ENCODE data around the gene ARHGAP19. TPM values are rescaled to one million over a fixed set of nuclear protein-coding genes. Genes with fewer than 3 reads are reported as not detected.

Gene ARHGAP19
- total RNA-seq, 2 donors from 2014 or later = 8.0 to 9.8 TPM

- Histone ChIP-seq H3K9me3 (no peaks in the 10 kb centered on the region), H3K4me3 (peak overlapping the region; percentile 73), H3K27me3 (no peaks in the 10 kb centered on the region), H3K27ac (peak overlapping the region; percentile 86), H3K9ac (ENCODE audit: low read depth in 2 of 2, low read length in 2 of 2) (peak overlapping the region; percentile 93 to 99), H3K36me3 (no peaks in the 10 kb centered on the region), H3K4me1 (peaks cover 12% of the 10 kb centered on the region)
- intact Hi-C loops (cut with DNase I) = loop anchor here (5.0 kb wide), 2 partner anchors 40 to 55 kb away; partner anchors contain the start of gene ARHGAP19
- TF ChIP-seq, protein P1, sequence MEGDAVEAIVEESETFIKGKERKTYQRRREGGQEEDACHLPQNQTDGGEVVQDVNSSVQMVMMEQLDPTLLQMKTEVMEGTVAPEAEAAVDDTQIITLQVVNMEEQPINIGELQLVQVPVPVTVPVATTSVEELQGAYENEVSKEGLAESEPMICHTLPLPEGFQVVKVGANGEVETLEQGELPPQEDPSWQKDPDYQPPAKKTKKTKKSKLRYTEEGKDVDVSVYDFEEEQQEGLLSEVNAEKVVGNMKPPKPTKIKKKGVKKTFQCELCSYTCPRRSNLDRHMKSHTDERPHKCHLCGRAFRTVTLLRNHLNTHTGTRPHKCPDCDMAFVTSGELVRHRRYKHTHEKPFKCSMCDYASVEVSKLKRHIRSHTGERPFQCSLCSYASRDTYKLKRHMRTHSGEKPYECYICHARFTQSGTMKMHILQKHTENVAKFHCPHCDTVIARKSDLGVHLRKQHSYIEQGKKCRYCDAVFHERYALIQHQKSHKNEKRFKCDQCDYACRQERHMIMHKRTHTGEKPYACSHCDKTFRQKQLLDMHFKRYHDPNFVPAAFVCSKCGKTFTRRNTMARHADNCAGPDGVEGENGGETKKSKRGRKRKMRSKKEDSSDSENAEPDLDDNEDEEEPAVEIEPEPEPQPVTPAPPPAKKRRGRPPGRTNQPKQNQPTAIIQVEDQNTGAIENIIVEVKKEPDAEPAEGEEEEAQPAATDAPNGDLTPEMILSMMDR (IDR thresholded peaks at IDR 0.05) = no peak
- peak; percentile 66 for DNase-seq
Observed at GRCh38 chr10:97332591-97333350, 40.3 kb upstream of the ARHGAP19 start.

GRCh38 chr10:97331153-97331703 lies 38.8 kb upstream of the ARHGAP19 start:
- peak overlapping the region; percentile 73 for H3K4me3 ChIP-seq

GRCh38 chr10:97329766-97330165 lies 37.3 kb upstream of the ARHGAP19 start:
- Histone ChIP-seq H3K27me3 (no peaks in the 10 kb centered on the region), H3K36me3 (no peaks in the 10 kb centered on the region), H3K9ac (ENCODE audit: low read depth in 2 of 2, low read length in 2 of 2) (peak overlapping the region in 1 of 2 donors; percentile 13), H3K9me3 (no peaks in the 10 kb centered on the region), H3K4me3 (no peak overlapping the region), H3K27ac (no peak overlapping the region), H3K4me1 (peaks cover 8% of the 10 kb centered on the region)
- no peak for DNase-seq
- intact Hi-C loops (cut with DNase I) = loop anchor here (5.0 kb wide), 2 partner anchors 37 to 52 kb away; partner anchors contain the start of gene ARHGAP19
- TF ChIP-seq, protein P1 (IDR thresholded peaks at IDR 0.05) = no peak

More at GRCh38 chr10:97331153-97331703, 38.8 kb upstream of the ARHGAP19 start:
- H3K9ac ChIP-seq (ENCODE audit: low read depth in 2 of 2, low read length in 2 of 2) = peak overlapping the region in 1 of 2 donors; percentile 99
- TF ChIP-seq, protein P1 (IDR thresholded peaks at IDR 0.05) = no peak
- DNase-seq = no peak
- peaks cover 12% of the 10 kb centered on the region for H3K4me1 ChIP-seq
- H3K36me3 ChIP-seq = no peaks in the 10 kb centered on the region
- no peaks in the 10 kb centered on the region for H3K9me3 ChIP-seq
- intact Hi-C loops (cut with DNase I) = loop anchor here (5.0 kb wide), 2 partner anchors 39 to 54 kb away; partner anchors contain the start of gene ARHGAP19
- H3K27me3 ChIP-seq = no peaks in the 10 kb centered on the region
- H3K27ac ChIP-seq = no peak overlapping the region

DNA sequence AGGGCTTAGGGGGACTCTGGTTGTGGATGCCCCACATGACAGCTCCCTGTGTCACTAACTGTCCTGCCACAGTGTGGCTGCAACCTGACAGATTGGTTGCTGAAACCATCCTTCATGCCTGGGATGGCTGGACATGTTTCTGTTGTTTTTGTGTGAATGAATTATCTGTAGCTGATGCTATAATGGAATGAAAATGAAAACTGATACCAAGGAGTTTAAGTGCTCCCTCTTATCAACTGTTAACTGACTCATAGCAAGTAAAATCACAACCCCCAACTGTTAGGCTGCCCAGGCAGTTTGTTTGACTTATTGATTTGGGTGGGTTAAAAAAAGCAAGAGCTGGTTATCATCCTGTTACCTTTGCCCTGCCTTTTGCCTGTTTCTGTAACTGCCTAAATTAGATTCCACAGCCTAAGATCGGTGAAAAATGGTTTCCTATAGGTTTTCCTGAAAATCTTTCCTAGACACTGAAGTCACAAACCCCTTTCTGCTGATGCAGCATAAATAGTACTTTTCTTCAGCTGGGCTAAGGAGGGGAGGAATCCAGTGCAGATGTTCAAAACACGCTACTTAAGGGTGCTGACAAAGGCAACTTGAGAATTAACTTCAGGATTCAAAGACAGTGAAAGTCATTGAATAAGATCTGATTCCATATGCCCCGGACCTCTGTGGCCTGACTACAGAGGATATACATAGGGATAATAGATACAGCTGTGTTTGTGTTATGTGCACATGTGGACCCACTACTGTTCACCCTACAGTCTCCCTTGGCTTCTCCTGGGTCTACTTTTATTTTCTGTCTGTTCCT lies 36.4 kb upstream of the ARHGAP19 start:
- H3K4me1 ChIP-seq = peaks cover 8% of the 10 kb centered on the region
- no peak for DNase-seq

More for the DNA sequence above, 36.4 kb upstream of the ARHGAP19 start:
- Histone ChIP-seq H3K4me3 (no peak overlapping the region), H3K9me3 (no peaks in the 10 kb centered on the region), H3K9ac (ENCODE audit: low read depth in 2 of 2, low read length in 2 of 2) (peak overlapping the region in 1 of 2 donors; percentile 55), H3K27me3 (no peaks in the 10 kb centered on the region), H3K27ac (peak overlapping the region; percentile 62), H3K36me3 (no peaks in the 10 kb centered on the region)
- intact Hi-C loops (cut with DNase I) = no loop called here
- TF ChIP-seq, protein P1 (IDR thresholded peaks at IDR 0.05) = no peak

All from colonic mucosa (tissue), 4 donors.